HG02885 (cell line): Measurements from ENCODE around the gene LMO2.

Experiments
- ATAC-seq: cut with Tn5 transposase; IDR thresholded peaks from one replicate; pipeline ENCODE4 v1.9.1; 2021; ENCODE audit warnings: mild to moderate bottlenecking; ENCODE audit not compliant: unreplicated experiment, poor library complexity

Gene LMO2

GRCh38 chr11:33916736-33917135 lies 24.9 kb upstream of the LMO2 start:
- no peak for ATAC-seq

GRCh38 chr11:33915526-33915925 lies 23.6 kb upstream of the LMO2 start:
- no peak for ATAC-seq

- ATAC-seq = no peak
Observed at GRCh38 chr11:33913991-33914390, 22.1 kb upstream of the LMO2 start.

- peak; percentile 83 for ATAC-seq
Observed at GRCh38 chr11:33912405-33913361, 20.8 kb upstream of the LMO2 start.

GRCh38 chr11:33910958-33911339 lies 19.1 kb upstream of the LMO2 start:
- no peak for ATAC-seq

GRCh38 chr11:33910296-33910957 lies 18.6 kb upstream of the LMO2 start:
- ATAC-seq = no peak

GRCh38 chr11:33909552-33909951 lies 17.7 kb upstream of the LMO2 start:
- no peak for ATAC-seq

GRCh38 chr11:33909150-33909549 lies 17.3 kb upstream of the LMO2 start:
- ATAC-seq = no peak

GRCh38 chr11:33907421-33907820 lies 15.5 kb upstream of the LMO2 start:
- no peak for ATAC-seq

GRCh38 chr11:33906484-33907186 lies 14.8 kb upstream of the LMO2 start:
- no peak for ATAC-seq

GRCh38 chr11:33904102-33904501 lies 12.2 kb upstream of the LMO2 start:
- no peak for ATAC-seq

- ATAC-seq = no peak
Observed at GRCh38 chr11:33900159-33900840, 8.4 kb upstream of the LMO2 start.

- ATAC-seq = no peak
Observed at GRCh38 chr11:33899400-33900037, 7.6 kb upstream of the LMO2 start.

GRCh38 chr11:33898957-33899356 lies 7.1 kb upstream of the LMO2 start:
- no peak for ATAC-seq

GRCh38 chr11:33897761-33898375 lies 6.0 kb upstream of the LMO2 start:
- no peak for ATAC-seq

- ATAC-seq = no peak
Observed at GRCh38 chr11:33896911-33897310, 5.0 kb upstream of the LMO2 start.

GRCh38 chr11:33895752-33896137 lies 3.9 kb upstream of the LMO2 start:
- ATAC-seq = no peak

GRCh38 chr11:33894398-33894746 lies 2.5 kb upstream of the LMO2 start:
- no peak for ATAC-seq

- peak; percentile 84 for ATAC-seq
Observed at GRCh38 chr11:33893711-33894397, 2.0 kb upstream of the LMO2 start.
